Activated CD4-positive, alpha-beta T cell treated with anti-CD3 and anti-CD28 coated beads, Interleukin-2, amount 10 ng/mL, durations not matched to agents 24 days and 14 days (primary cell): ENCODE results near the gene FOXF1. TPM values are rescaled to one million over a fixed set of nuclear protein-coding genes. Genes with fewer than 3 reads are reported as not detected.

Source experiments
- DNase-seq: peaks from one replicate; pipeline ENCODE4 v3.0.0; 2022
- H3K27ac Mint-ChIP-seq: one replicate; pipeline ENCODE4 v1.8.0; 2022; ENCODE audit warnings: mild to moderate bottlenecking, mixed read lengths
- H3K27me3 Mint-ChIP-seq: one replicate; pipeline ENCODE4 v1.8.0; 2022; ENCODE audit warnings: mixed read lengths
- H3K36me3 Mint-ChIP-seq: one replicate; pipeline ENCODE4 v1.8.0; 2022; ENCODE audit warnings: low read depth, mild to moderate bottlenecking, mixed read lengths
- H3K4me1 Mint-ChIP-seq: one replicate; pipeline ENCODE4 v1.8.0; 2021; ENCODE audit warnings: mixed read lengths
- H3K4me3 Mint-ChIP-seq: one replicate; pipeline ENCODE4 v1.8.0; 2022; ENCODE audit warnings: mild to moderate bottlenecking, moderate library complexity, mixed read lengths
- H3K9me3 Mint-ChIP-seq: one replicate; pipeline ENCODE4 v1.8.0; 2021; ENCODE audit warnings: mixed read lengths
- intact Hi-C: fragments of 100-400 bp; cut with micrococcal nuclease; formaldehyde crosslinking; loops from one replicate; pipeline ENCODE4 v1.15.1; 2023
- total RNA-seq: library from RNA; stranded (reverse); gene quantifications from 2 replicates; pipeline ENCODE4 v1.2.3, GENCODE V29; 2022

Gene FOXF1
- not detected in 2 replicates for total RNA-seq

GRCh38 chr16:86510465-86511261 is at the start of gene FOXF1:
Gene FOXF1 (plus strand): TSS chr16:86510527. CDS start chr16:86510570, 43 bp downstream.
- H3K4me1 Mint-ChIP-seq, result peaks cover 21% of the 10 kb centered on the region
- no peaks in the 10 kb centered on the region for H3K9me3 Mint-ChIP-seq
- peaks cover 4% of the 10 kb centered on the region for H3K36me3 Mint-ChIP-seq
- intact Hi-C loops, result loop anchor here (5.0 kb wide), 1 partner anchor 223 kb away; no protein-coding TSS in a partner anchor
- peak within 1 kb of the TSS; percentile 75 for H3K4me3 Mint-ChIP-seq
- peak within 1 kb of the TSS; percentile 53 for H3K27ac Mint-ChIP-seq
- peak; percentile 69 for DNase-seq
- peaks cover 64% of the 10 kb centered on the region for H3K27me3 Mint-ChIP-seq

- Mint-ChIP-seq H3K4me3 (no peak overlapping the region), H3K4me1 (no peaks in the 10 kb centered on the region), H3K36me3 (no peaks in the 10 kb centered on the region), H3K9me3 (peaks cover 11% of the 10 kb centered on the region), H3K27me3 (no peaks in the 10 kb centered on the region), H3K27ac (no peak overlapping the region)
- intact Hi-C loops, result no loop called here
- no peak for DNase-seq
Measured at GRCh38 chr16:86461037-86461436, 49.3 kb upstream of the FOXF1 start.

- H3K27me3 Mint-ChIP-seq, result no peaks in the 10 kb centered on the region
- H3K9me3 Mint-ChIP-seq, result peaks cover 11% of the 10 kb centered on the region
- no peak for DNase-seq
- H3K36me3 Mint-ChIP-seq, result no peaks in the 10 kb centered on the region
- no peaks in the 10 kb centered on the region for H3K4me1 Mint-ChIP-seq
- H3K27ac Mint-ChIP-seq, result no peak overlapping the region
- intact Hi-C loops, result no loop called here
- H3K4me3 Mint-ChIP-seq, result no peak overlapping the region
Measured at GRCh38 chr16:86462334-86463084, 47.8 kb upstream of the FOXF1 start.

- Mint-ChIP-seq H3K36me3 (no peaks in the 10 kb centered on the region), H3K27me3 (no peaks in the 10 kb centered on the region), H3K4me3 (no peak overlapping the region), H3K9me3 (peaks cover 11% of the 10 kb centered on the region), H3K27ac (no peak overlapping the region), H3K4me1 (no peaks in the 10 kb centered on the region)
- intact Hi-C loops, result no loop called here
- no peak for DNase-seq
Measured at GRCh38 chr16:86464044-86464443, 46.3 kb upstream of the FOXF1 start.

- H3K27me3 Mint-ChIP-seq, result no peaks in the 10 kb centered on the region
- no peak for DNase-seq
- H3K36me3 Mint-ChIP-seq, result no peaks in the 10 kb centered on the region
- peak overlapping the region; percentile 29 for H3K27ac Mint-ChIP-seq
- intact Hi-C loops, result no loop called here
- no peak overlapping the region for H3K4me3 Mint-ChIP-seq
- H3K4me1 Mint-ChIP-seq, result no peaks in the 10 kb centered on the region
- peaks cover 11% of the 10 kb centered on the region for H3K9me3 Mint-ChIP-seq
Measured at GRCh38 chr16:86465434-86465833, 44.9 kb upstream of the FOXF1 start.

- H3K27ac Mint-ChIP-seq, result no peak overlapping the region
- no peaks in the 10 kb centered on the region for H3K27me3 Mint-ChIP-seq
- intact Hi-C loops, result no loop called here
Measured at GRCh38 chr16:86466696-86467406, 43.5 kb upstream of the FOXF1 start.

GRCh38 chr16:86467490-86467889 is 42.8 kb upstream of the FOXF1 start:
- H3K4me3 Mint-ChIP-seq, result no peak overlapping the region

More at GRCh38 chr16:86466696-86467406, 43.5 kb upstream of the FOXF1 start:
- H3K4me1 Mint-ChIP-seq, result no peaks in the 10 kb centered on the region
- H3K9me3 Mint-ChIP-seq, result peaks cover 11% of the 10 kb centered on the region
- no peak for DNase-seq
- no peaks in the 10 kb centered on the region for H3K36me3 Mint-ChIP-seq
- no peak overlapping the region for H3K4me3 Mint-ChIP-seq

GRCh38 chr16:86470964-86471363 is 39.4 kb upstream of the FOXF1 start:
- no peak for DNase-seq
- H3K9me3 Mint-ChIP-seq, result no peaks in the 10 kb centered on the region
- intact Hi-C loops, result no loop called here
- no peak overlapping the region for H3K4me3 Mint-ChIP-seq
- no peak overlapping the region for H3K27ac Mint-ChIP-seq
- H3K27me3 Mint-ChIP-seq, result peaks cover 2% of the 10 kb centered on the region
- no peaks in the 10 kb centered on the region for H3K4me1 Mint-ChIP-seq
- no peaks in the 10 kb centered on the region for H3K36me3 Mint-ChIP-seq

More at GRCh38 chr16:86467490-86467889, 42.8 kb upstream of the FOXF1 start:
- no peak for DNase-seq
- Mint-ChIP-seq H3K27me3 (no peaks in the 10 kb centered on the region), H3K4me1 (no peaks in the 10 kb centered on the region), H3K27ac (no peak overlapping the region), H3K9me3 (peaks cover 11% of the 10 kb centered on the region), H3K36me3 (no peaks in the 10 kb centered on the region)
- intact Hi-C loops, result no loop called here

- peaks cover 7% of the 10 kb centered on the region for H3K27me3 Mint-ChIP-seq
Measured at GRCh38 chr16:86471896-86472295, 38.4 kb upstream of the FOXF1 start.

GRCh38 chr16:86472366-86472765 is 38.0 kb upstream of the FOXF1 start:
- no peaks in the 10 kb centered on the region for H3K9me3 Mint-ChIP-seq
- DNase-seq, result no peak
- H3K27ac Mint-ChIP-seq, result no peak overlapping the region
- H3K4me1 Mint-ChIP-seq, result no peaks in the 10 kb centered on the region
- no peaks in the 10 kb centered on the region for H3K36me3 Mint-ChIP-seq
- H3K27me3 Mint-ChIP-seq, result peaks cover 12% of the 10 kb centered on the region
- no peak overlapping the region for H3K4me3 Mint-ChIP-seq
- intact Hi-C loops, result no loop called here

More at GRCh38 chr16:86471896-86472295, 38.4 kb upstream of the FOXF1 start:
- Mint-ChIP-seq H3K4me1 (no peaks in the 10 kb centered on the region), H3K36me3 (no peaks in the 10 kb centered on the region), H3K27ac (no peak overlapping the region), H3K9me3 (no peaks in the 10 kb centered on the region), H3K4me3 (no peak overlapping the region)
- intact Hi-C loops, result no loop called here
- no peak for DNase-seq

GRCh38 chr16:86476956-86477534 is 33.3 kb upstream of the FOXF1 start:
- H3K27me3 Mint-ChIP-seq, result peaks cover 20% of the 10 kb centered on the region
- no peak for DNase-seq

GRCh38 chr16:86477642-86478041 is 32.7 kb upstream of the FOXF1 start:
- DNase-seq, result no peak
- peaks cover 20% of the 10 kb centered on the region for H3K27me3 Mint-ChIP-seq
- H3K27ac Mint-ChIP-seq, result no peak overlapping the region
- no peaks in the 10 kb centered on the region for H3K36me3 Mint-ChIP-seq
- H3K4me3 Mint-ChIP-seq, result no peak overlapping the region
- H3K4me1 Mint-ChIP-seq, result no peaks in the 10 kb centered on the region
- H3K9me3 Mint-ChIP-seq, result no peaks in the 10 kb centered on the region
- intact Hi-C loops, result no loop called here

More at GRCh38 chr16:86476956-86477534, 33.3 kb upstream of the FOXF1 start:
- intact Hi-C loops, result no loop called here
- Mint-ChIP-seq H3K27ac (no peak overlapping the region), H3K4me1 (no peaks in the 10 kb centered on the region), H3K9me3 (no peaks in the 10 kb centered on the region), H3K36me3 (no peaks in the 10 kb centered on the region), H3K4me3 (no peak overlapping the region)

GRCh38 chr16:86478779-86479178 is 31.5 kb upstream of the FOXF1 start:
- Mint-ChIP-seq H3K4me1 (no peaks in the 10 kb centered on the region), H3K4me3 (no peak overlapping the region), H3K27ac (no peak overlapping the region), H3K36me3 (no peaks in the 10 kb centered on the region), H3K9me3 (no peaks in the 10 kb centered on the region), H3K27me3 (peaks cover 20% of the 10 kb centered on the region)
- no peak for DNase-seq
- intact Hi-C loops, result no loop called here
